H9 (cell line): Measurements from ENCODE around the gene AQP7. TPM values are rescaled to one million over a fixed set of nuclear protein-coding genes. Genes with fewer than 3 reads are reported as not detected.
"Not testable (repeated sequence)": the region's sequence is repeated elsewhere in the genome, so short reads cannot be mapped to it uniquely, and the experiment has no call there.

ENCODE experiments used
- DNase-seq: peaks from one replicate; pipeline ENCODE4 v3.0.0-alpha.2; 2017
- H2AFZ ChIP-seq: one replicate; pipeline ENCODE4 v1.6.1; 2013; ENCODE audit warnings: mild to moderate bottlenecking, low read length, control low read depth, moderate library complexity
- H2AK5ac ChIP-seq: 2 replicates; pipeline ENCODE4 v1.6.1; 2013; ENCODE audit warnings: low read length, control low read depth, mixed read lengths; ENCODE audit not compliant: insufficient read length
- H2BK120ac ChIP-seq: one replicate; pipeline ENCODE4 v1.6.1; 2013; ENCODE audit warnings: low read depth, mild to moderate bottlenecking, low read length, control low read depth, inconsistent platforms; ENCODE audit not compliant: poor library complexity, severe bottlenecking
- H2BK12ac ChIP-seq: 2 replicates; pipeline ENCODE4 v1.6.1; 2013; ENCODE audit warnings: low read length, control low read depth, mixed read lengths, low read depth; ENCODE audit not compliant: insufficient read length
- H2BK15ac ChIP-seq: 2 replicates; pipeline ENCODE4 v1.6.1; 2013; ENCODE audit warnings: low read depth, low read length, control low read depth
- H2BK20ac ChIP-seq: one replicate; pipeline ENCODE4 v1.6.1; 2013; ENCODE audit warnings: low read depth, mild to moderate bottlenecking, low read length, control low read depth, inconsistent platforms; ENCODE audit not compliant: poor library complexity, severe bottlenecking
- H2BK5ac ChIP-seq: 2 replicates; pipeline ENCODE4 v1.6.1; 2013; ENCODE audit warnings: low read length, control low read depth, mixed read lengths; ENCODE audit not compliant: insufficient read length
- H3K14ac ChIP-seq: 2 replicates; pipeline ENCODE4 v1.6.1; 2013; ENCODE audit warnings: low read length, control low read depth; ENCODE audit not compliant: insufficient read depth
- H3K18ac ChIP-seq: 2 replicates; pipeline ENCODE4 v1.6.1; 2013; ENCODE audit warnings: low read depth, mild to moderate bottlenecking, mixed read lengths, low read length, control low read depth; ENCODE audit not compliant: insufficient read length
- H3K23ac ChIP-seq: 2 replicates; pipeline ENCODE4 v1.6.1; 2013; ENCODE audit warnings: low read length, control low read depth, mixed read lengths, low read depth; ENCODE audit not compliant: insufficient read length
- H3K23me2 ChIP-seq: 2 replicates; pipeline ENCODE4 v1.6.1; 2013; ENCODE audit warnings: low read depth, mild to moderate bottlenecking, mixed read lengths, low read length, control low read depth; ENCODE audit not compliant: insufficient read length, poor library complexity, severe bottlenecking
- H3K27ac ChIP-seq: 2 replicates; pipeline ENCODE4 v1.5.1; 2013; ENCODE audit warnings: low read length, control low read depth, mixed read lengths, low read depth; ENCODE audit not compliant: insufficient read length
- H3K27me3 ChIP-seq: 2 replicates; pipeline ENCODE4 v1.6.1; 2013; ENCODE audit warnings: low read length, control low read depth, inconsistent platforms; ENCODE audit not compliant: insufficient read depth
- H3K4ac ChIP-seq: 2 replicates; pipeline ENCODE4 v1.6.1; 2013; ENCODE audit warnings: low read depth, mild to moderate bottlenecking, control low read depth, inconsistent platforms, low read length, moderate library complexity
- H3K4me1 ChIP-seq: 2 replicates; pipeline ENCODE4 v1.6.1; 2013; ENCODE audit warnings: low read length, control low read depth, inconsistent platforms; ENCODE audit not compliant: insufficient read depth
- H3K4me2 ChIP-seq: 2 replicates; pipeline ENCODE4 v1.6.1; 2013; ENCODE audit warnings: low read length, control low read depth, mixed read lengths; ENCODE audit not compliant: insufficient read length, insufficient read depth
- H3K56ac ChIP-seq: 2 replicates; pipeline ENCODE4 v1.6.1; 2013; ENCODE audit warnings: low read depth, mild to moderate bottlenecking, mixed read lengths, low read length, control low read depth; ENCODE audit not compliant: insufficient read length
- H3K79me1 ChIP-seq: 2 replicates; pipeline ENCODE4 v1.6.1; 2013; ENCODE audit warnings: low read depth, mild to moderate bottlenecking, moderate library complexity, low read length, control low read depth, inconsistent platforms; ENCODE audit not compliant: insufficient read depth, poor library complexity, severe bottlenecking
- H3K79me2 ChIP-seq: 2 replicates; pipeline ENCODE4 v1.6.1; 2013; ENCODE audit warnings: low read length, control low read depth, inconsistent platforms; ENCODE audit not compliant: insufficient read depth
- H3K9ac ChIP-seq: 2 replicates; pipeline ENCODE4 v1.6.1; 2013; ENCODE audit warnings: low read length, control low read depth, mixed read lengths; ENCODE audit not compliant: insufficient read length; ENCODE audit errors: extremely low read depth
- H3K9me3 ChIP-seq: one replicate; pipeline ENCODE4 v1.6.1; 2013; ENCODE audit warnings: low read depth, low read length, inconsistent platforms; ENCODE audit not compliant: control insufficient read depth
- H3T11ph ChIP-seq: one replicate; pipeline ENCODE4 v1.6.1; 2013; ENCODE audit warnings: mild to moderate bottlenecking, low read length, control low read depth, inconsistent platforms
- H4K20me1 ChIP-seq: one replicate; pipeline ENCODE4 v1.6.1; 2013; ENCODE audit not compliant: control insufficient read depth, insufficient read length, insufficient read depth
- H4K5ac ChIP-seq: 2 replicates; pipeline ENCODE4 v1.6.1; 2013; ENCODE audit warnings: low read depth, mild to moderate bottlenecking, mixed read lengths, low read length, control low read depth; ENCODE audit not compliant: insufficient read length
- H4K8ac ChIP-seq: replicated peaks from 2 replicates; pipeline ENCODE4 v1.6.1; 2013; ENCODE audit warnings: low read length, control low read depth, mixed read lengths, low read depth; ENCODE audit not compliant: insufficient read length
- H4K91ac ChIP-seq: 2 replicates; pipeline ENCODE4 v1.6.1; 2013; ENCODE audit warnings: low read depth, mild to moderate bottlenecking, moderate library complexity, mixed read lengths, low read length, control low read depth; ENCODE audit not compliant: insufficient read length
- H3K27ac Mint-ChIP-seq, 3 experiments: 2 replicates in 2 of 3; 3 replicates in 1 of 3; pipeline ENCODE4 v1.8.0; 2020 to 2021; ENCODE audit warnings: mixed read lengths in 3 of 3, mild to moderate bottlenecking in 1 of 3, moderate library complexity in 1 of 3
- H3K27me3 Mint-ChIP-seq: 2 replicates; pipeline ENCODE4 v1.8.0; 2021; ENCODE audit warnings: low read depth, mild to moderate bottlenecking, moderate library complexity, mixed read lengths
- H3K36me3 Mint-ChIP-seq, 3 experiments: 2 replicates in 2 of 3; 3 replicates in 1 of 3; pipeline ENCODE4 v1.8.0; 2020 to 2021; ENCODE audit warnings: low read depth in 3 of 3, mixed read lengths in 3 of 3; ENCODE audit not compliant: insufficient read depth in 1 of 3
- H3K4me1 Mint-ChIP-seq, 2 experiments: 2 replicates each; pipeline ENCODE4 v1.8.0; 2020; ENCODE audit warnings: mixed read lengths in 2 of 2
- H3K4me3 Mint-ChIP-seq, 2 experiments: 2 replicates in 1 of 2; 3 replicates in 1 of 2; pipeline ENCODE4 v1.8.0; 2020 to 2021; ENCODE audit warnings: mild to moderate bottlenecking in 2 of 2, mixed read lengths in 2 of 2, moderate library complexity in 1 of 2
- H3K9me3 Mint-ChIP-seq, 2 experiments: 2 replicates in 1 of 2; 3 replicates in 1 of 2; pipeline ENCODE4 v1.8.0; 2020; ENCODE audit warnings: mild to moderate bottlenecking in 2 of 2, mixed read lengths in 2 of 2, moderate library complexity in 1 of 2
- WGBS: extraction: QIAGEN DNeasy Blood & Tissue Kit; methylation state at CpG from one replicate; pipeline ENCODE4 v1.1.7; 2013; ENCODE audit warnings: missing lambda C conversion rate, low lambda C conversion rate, mixed read lengths; ENCODE audit not compliant: insufficient read length; ENCODE audit errors: extremely low coverage; 5-methylcytosine and 5-hydroxymethylcytosine counted together
- total RNA-seq: library from RNA; stranded (reverse); gene quantifications from 2 replicates; pipeline ENCODE4 v1.2.1, GENCODE V29; 2021

Gene AQP7
- total RNA-seq, 1 experiment from 2014 or later = not detected

DNA sequence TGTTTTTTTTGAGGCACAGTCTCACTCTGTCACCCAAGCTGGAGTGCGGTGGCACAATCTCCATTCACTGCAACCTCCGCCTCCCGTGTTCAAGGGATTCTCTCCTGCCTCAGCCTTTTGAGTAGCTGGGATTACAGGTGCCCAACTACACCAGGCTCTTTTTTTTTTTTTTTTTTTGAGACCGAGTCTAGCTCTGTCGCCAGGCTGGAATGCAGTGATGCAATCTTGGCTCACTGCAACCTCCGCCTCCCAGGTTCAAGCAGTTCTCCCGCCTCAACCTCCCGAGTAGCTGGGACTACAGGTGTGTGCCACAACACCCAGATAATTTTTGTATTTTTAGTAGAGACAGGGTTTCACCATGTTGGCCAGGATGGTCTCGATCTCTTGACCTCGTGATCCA, 20.0 kb downstream of the AQP7 start:
- not testable (repeated sequence) for H3K4me1 ChIP-seq, H3K4me3 Mint-ChIP-seq, H3K18ac ChIP-seq, H3K23ac ChIP-seq, H3K4me2 ChIP-seq, H3K27me3 Mint-ChIP-seq, H3K36me3 Mint-ChIP-seq, H2BK15ac ChIP-seq, H2BK12ac ChIP-seq, H3T11ph ChIP-seq, H3K27me3 ChIP-seq, H3K9me3 ChIP-seq, H4K20me1 ChIP-seq, DNase-seq, H3K14ac ChIP-seq, H3K4ac ChIP-seq, H3K27ac ChIP-seq, H3K79me2 ChIP-seq, H3K9me3 Mint-ChIP-seq, H4K8ac ChIP-seq, H3K56ac ChIP-seq, H3K23me2 ChIP-seq, H4K5ac ChIP-seq, H3K79me1 ChIP-seq, H2BK20ac ChIP-seq, H3K27ac Mint-ChIP-seq, H2AFZ ChIP-seq, H4K91ac ChIP-seq, H3K9ac ChIP-seq, H2BK120ac ChIP-seq, H2AK5ac ChIP-seq, H2BK5ac ChIP-seq
- H3K4me1 Mint-ChIP-seq = peaks cover 14 to 31% of the 10 kb centered on the region in 2 experiments
- no CpG with 5 or more reads among the region's 10 CpGs for WGBS
